Measurements from ENCODE around the gene YIF1A. TPM values are rescaled to one million over a fixed set of nuclear protein-coding genes. Genes with fewer than 3 reads are reported as not detected.
A peak's percentile ranks its signal among the peaks of the same experiment; 100 is the strongest.

YIF1A gene
- total and polyA plus RNA-seq, 7 experiments from 2014 or later: 25.0 to 66.2 (median 34.1) TPM

DNA sequence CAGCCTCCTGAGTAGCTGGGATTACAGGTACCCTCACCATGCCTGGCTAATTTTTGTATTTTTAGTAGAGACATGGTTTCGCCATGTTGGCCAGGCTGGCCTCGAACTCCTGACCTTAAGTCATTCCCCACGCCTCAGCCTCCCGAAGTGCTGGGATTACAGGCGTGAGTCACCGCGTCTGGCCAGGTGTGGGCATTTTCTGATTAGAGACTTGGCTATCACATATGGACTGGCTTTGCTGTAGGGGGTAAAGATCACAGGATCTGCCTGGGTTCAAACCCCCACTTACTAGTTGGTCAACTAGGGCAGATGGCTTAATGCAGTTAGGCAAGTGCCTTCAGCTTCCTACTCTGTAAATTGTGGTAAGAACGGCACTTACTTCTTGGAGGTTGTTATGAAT, 21.4 kb upstream of the YIF1A start:
- H3K9me3 ChIP-seq (ENCODE audit: control insufficient read depth in 2 of 3, low read length in 3 of 3): no peaks in the 10 kb centered on the region
- POLR2A ChIA-PET: interaction anchor here (4.0 kb wide), 1 partner anchor 36 kb away, joined by 68 read pairs; the partner anchor contains the start of genes B4GAT1 and BRMS1
- no peak for ATAC-seq
- H3K4me3 ChIP-seq (ENCODE audit: low read length): no peak overlapping the region
- no peaks in the 10 kb centered on the region for H3K36me3 ChIP-seq (ENCODE audit: control insufficient read depth in 2 of 3, insufficient read depth in 3 of 3, low read length in 3 of 3)
- H3K4me1 ChIP-seq (ENCODE audit: control insufficient read depth in 2 of 2, insufficient read depth in 2 of 2, low read length in 2 of 2): peaks cover 11 to 29% of the 10 kb centered on the region in 2 donors
- H3K27me3 Mint-ChIP-seq: peaks cover 0 to 2% (median 0%) of the 10 kb centered on the region in 5 donors
- CTCF ChIA-PET: interaction anchor here (0.6 to 4.6 kb wide), 4 partner anchors 19 to 80 kb away, joined by 3 to 58 read pairs (median 32); partner anchors contain the start of gene YIF1A
- peaks cover 10 to 24% (median 19%) of the 10 kb centered on the region in 7 donors for H3K4me1 Mint-ChIP-seq
- peak overlapping the region in 1 of 9 donors; percentile 2 for H3K27ac Mint-ChIP-seq
- no peak overlapping the region for H3K4me3 Mint-ChIP-seq
- intact Hi-C loops (cut with micrococcal nuclease): no loop called here
- no peak overlapping the region for H3K27ac ChIP-seq (ENCODE audit: low read depth, low read length)
- H3K36me3 Mint-ChIP-seq: no peaks in the 10 kb centered on the region
- no peaks in the 10 kb centered on the region for H3K9me3 Mint-ChIP-seq
- DNase-seq: no peak
- no peaks in the 10 kb centered on the region for H3K27me3 ChIP-seq (ENCODE audit: control insufficient read depth in 2 of 2, insufficient read depth in 2 of 2, low read length in 2 of 2)

DNA sequence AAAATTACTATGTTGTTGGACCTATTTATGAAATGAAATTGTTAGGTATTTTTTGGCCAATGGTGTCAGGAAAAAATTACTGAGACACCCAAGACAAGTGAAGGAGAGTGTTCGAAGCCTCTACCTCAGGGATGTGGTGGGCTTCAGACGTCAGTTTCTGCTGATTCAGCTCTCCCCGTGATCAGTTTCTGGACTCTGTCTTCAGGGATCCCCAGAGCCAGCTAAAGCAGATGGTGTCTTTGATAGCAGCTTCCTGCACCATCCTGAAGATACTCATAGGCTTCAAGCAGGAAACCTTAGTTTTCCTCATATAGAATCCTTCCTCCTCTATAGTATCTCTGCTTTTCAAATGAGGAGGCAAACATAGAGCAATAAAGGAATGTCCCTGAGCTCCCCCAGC, 20.5 kb upstream of the YIF1A start:
- ATAC-seq (no peak), DNase-seq (no peak)
- H3K27ac ChIP-seq (ENCODE audit: low read depth, low read length): no peak overlapping the region
- H3K4me1 ChIP-seq (ENCODE audit: control insufficient read depth in 2 of 2, insufficient read depth in 2 of 2, low read length in 2 of 2): peaks cover 11 to 21% of the 10 kb centered on the region in 2 donors
- Mint-ChIP-seq H3K36me3 (no peaks in the 10 kb centered on the region), H3K27me3 (peaks cover 0 to 2% (median 0%) of the 10 kb centered on the region in 5 donors), H3K9me3 (no peaks in the 10 kb centered on the region), H3K4me1 (peaks cover 7 to 19% (median 13%) of the 10 kb centered on the region in 7 donors), H3K27ac (peak overlapping the region in 1 of 9 donors; percentile 67), H3K4me3 (no peak overlapping the region)
- intact Hi-C loops (cut with micrococcal nuclease): no loop called here
- H3K27me3 ChIP-seq (ENCODE audit: control insufficient read depth in 2 of 2, insufficient read depth in 2 of 2, low read length in 2 of 2): no peaks in the 10 kb centered on the region
- no peaks in the 10 kb centered on the region for H3K9me3 ChIP-seq (ENCODE audit: control insufficient read depth in 2 of 3, low read length in 3 of 3)
- H3K36me3 ChIP-seq (ENCODE audit: control insufficient read depth in 2 of 3, insufficient read depth in 3 of 3, low read length in 3 of 3): no peaks in the 10 kb centered on the region
- POLR2A ChIA-PET: interaction anchor here (0.6 to 0.9 kb wide), 4 partner anchors 11 to 975 kb away, joined by 3 to 4 read pairs (median 3); no protein-coding TSS in a partner anchor
- CTCF ChIA-PET: interaction anchor here (4.6 kb wide), 1 partner anchor 76 kb away, joined by 53 read pairs; no protein-coding TSS in a partner anchor
- no peak overlapping the region for H3K4me3 ChIP-seq (ENCODE audit: low read length)

DNA sequence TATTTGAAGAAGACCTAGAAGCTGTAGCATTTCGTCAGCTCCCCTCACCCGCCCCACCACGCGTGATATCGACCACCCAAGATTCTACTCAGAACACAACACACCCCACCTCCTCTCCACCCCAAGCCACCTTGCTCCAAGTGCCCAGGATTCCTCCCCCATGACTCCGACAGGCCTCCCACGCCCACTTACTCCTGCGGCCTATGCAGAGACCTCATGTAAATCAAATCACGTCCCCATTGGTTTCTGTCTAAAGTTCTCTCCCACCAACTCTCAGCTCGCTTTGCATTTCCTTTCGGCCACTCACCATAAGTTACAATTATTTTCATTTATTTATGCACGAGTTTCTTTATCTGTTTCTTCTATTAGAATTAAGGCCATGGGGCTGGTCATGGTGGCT, 13.7 kb upstream of the YIF1A start:
- no peaks in the 10 kb centered on the region for H3K9me3 Mint-ChIP-seq
- H3K4me1 Mint-ChIP-seq: no peaks in the 10 kb centered on the region
- Histone ChIP-seq H3K36me3 (ENCODE audit: control insufficient read depth in 2 of 3, insufficient read depth in 3 of 3, low read length in 3 of 3) (no peaks in the 10 kb centered on the region), H3K4me1 (ENCODE audit: control insufficient read depth in 2 of 2, insufficient read depth in 2 of 2, low read length in 2 of 2) (no peaks in the 10 kb centered on the region), H3K9me3 (ENCODE audit: control insufficient read depth in 2 of 3, low read length in 3 of 3) (no peaks in the 10 kb centered on the region), H3K27ac (ENCODE audit: low read depth, low read length) (no peak overlapping the region), H3K4me3 (ENCODE audit: low read length) (no peak overlapping the region), H3K27me3 (ENCODE audit: control insufficient read depth in 2 of 2, insufficient read depth in 2 of 2, low read length in 2 of 2) (no peaks in the 10 kb centered on the region)
- H3K27me3 Mint-ChIP-seq: peaks cover 0 to 2% (median 0%) of the 10 kb centered on the region in 5 donors
- DNase-seq (no peak), ATAC-seq (no peak)
- H3K4me3 Mint-ChIP-seq: no peak overlapping the region
- no peaks in the 10 kb centered on the region for H3K36me3 Mint-ChIP-seq
- POLR2A ChIA-PET: interaction anchor here (1.0 kb wide), 1 partner anchor 14 kb away, joined by 3 read pairs; the partner anchor contains the start of gene YIF1A
- CTCF ChIA-PET: interaction anchor here (0.9 to 2.2 kb wide), 2 partner anchors 9 to 86 kb away, joined by 4 read pairs; no protein-coding TSS in a partner anchor
- H3K27ac Mint-ChIP-seq: no peak overlapping the region
- intact Hi-C loops (cut with micrococcal nuclease): no loop called here

DNA sequence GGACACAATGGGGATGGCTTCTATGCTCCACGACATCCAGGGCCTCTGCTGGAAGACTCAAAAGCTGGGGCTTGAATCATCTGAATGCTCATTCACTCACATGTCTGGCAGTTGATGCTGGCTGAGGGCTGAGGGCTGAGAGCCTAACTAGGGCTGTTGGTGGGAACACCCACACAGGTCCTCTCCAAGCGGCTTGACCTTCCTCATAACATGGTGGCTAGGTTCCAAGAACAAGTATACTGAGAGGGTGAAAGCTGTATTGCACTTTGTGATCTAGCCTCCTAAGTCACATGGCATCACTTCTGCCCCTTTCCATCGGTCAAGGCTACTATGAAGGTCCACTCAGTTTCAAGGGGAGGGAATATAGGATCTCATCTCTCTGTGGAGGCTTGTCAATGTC, 10.2 kb upstream of the YIF1A start:
- H3K4me3 ChIP-seq (ENCODE audit: low read length): no peak overlapping the region
- CTCF ChIA-PET: interaction anchor here (0.6 kb wide), 1 partner anchor 98 kb away, joined by 3 read pairs; no protein-coding TSS in a partner anchor
- no peaks in the 10 kb centered on the region for H3K9me3 Mint-ChIP-seq
- H3K27ac ChIP-seq (ENCODE audit: low read depth, low read length): no peak overlapping the region
- no peaks in the 10 kb centered on the region for H3K36me3 ChIP-seq (ENCODE audit: control insufficient read depth in 2 of 3, insufficient read depth in 3 of 3, low read length in 3 of 3)
- H3K27me3 ChIP-seq (ENCODE audit: control insufficient read depth in 2 of 2, insufficient read depth in 2 of 2, low read length in 2 of 2): no peaks in the 10 kb centered on the region
- intact Hi-C loops (cut with micrococcal nuclease): no loop called here
- H3K4me3 Mint-ChIP-seq: no peak overlapping the region
- no peak overlapping the region for H3K27ac Mint-ChIP-seq
- H3K4me1 Mint-ChIP-seq: no peaks in the 10 kb centered on the region
- peaks cover 0 to 4% (median 0%) of the 10 kb centered on the region in 5 donors for H3K27me3 Mint-ChIP-seq
- H3K4me1 ChIP-seq (ENCODE audit: control insufficient read depth in 2 of 2, insufficient read depth in 2 of 2, low read length in 2 of 2): no peaks in the 10 kb centered on the region
- H3K9me3 ChIP-seq (ENCODE audit: control insufficient read depth in 2 of 3, low read length in 3 of 3): no peaks in the 10 kb centered on the region
- ATAC-seq (no peak), DNase-seq (no peak)
- H3K36me3 Mint-ChIP-seq: no peaks in the 10 kb centered on the region
- POLR2A ChIA-PET: interaction anchor here (1.4 to 1.8 kb wide), 2 partner anchors 10 to 11 kb away, joined by 3 to 7 read pairs; partner anchors contain the start of gene YIF1A

DNA sequence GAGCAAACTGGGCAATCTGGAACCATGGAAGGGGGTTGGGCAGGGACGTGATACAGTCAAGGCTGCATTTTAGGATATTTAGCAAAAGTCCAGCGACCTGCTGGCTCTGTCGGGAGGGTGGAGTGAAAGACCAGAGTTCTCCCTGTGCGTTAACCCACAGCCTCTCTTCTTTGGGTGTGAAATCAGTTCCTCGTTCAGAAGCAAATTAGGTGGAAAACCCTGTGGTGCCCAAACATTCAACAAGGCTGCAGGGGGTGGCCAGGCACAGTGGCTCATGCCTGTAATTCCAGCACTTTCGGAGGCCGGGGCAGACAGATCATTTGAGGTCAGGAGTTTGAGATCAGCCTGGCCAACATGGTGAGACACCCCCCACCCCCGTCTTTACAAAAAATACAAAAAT, 8.7 kb upstream of the YIF1A start:
- H3K27me3 Mint-ChIP-seq: peaks cover 5 to 16% (median 10%) of the 10 kb centered on the region in 5 donors
- intact Hi-C loops (cut with micrococcal nuclease): no loop called here
- H3K27ac Mint-ChIP-seq: no peak overlapping the region

DNA sequence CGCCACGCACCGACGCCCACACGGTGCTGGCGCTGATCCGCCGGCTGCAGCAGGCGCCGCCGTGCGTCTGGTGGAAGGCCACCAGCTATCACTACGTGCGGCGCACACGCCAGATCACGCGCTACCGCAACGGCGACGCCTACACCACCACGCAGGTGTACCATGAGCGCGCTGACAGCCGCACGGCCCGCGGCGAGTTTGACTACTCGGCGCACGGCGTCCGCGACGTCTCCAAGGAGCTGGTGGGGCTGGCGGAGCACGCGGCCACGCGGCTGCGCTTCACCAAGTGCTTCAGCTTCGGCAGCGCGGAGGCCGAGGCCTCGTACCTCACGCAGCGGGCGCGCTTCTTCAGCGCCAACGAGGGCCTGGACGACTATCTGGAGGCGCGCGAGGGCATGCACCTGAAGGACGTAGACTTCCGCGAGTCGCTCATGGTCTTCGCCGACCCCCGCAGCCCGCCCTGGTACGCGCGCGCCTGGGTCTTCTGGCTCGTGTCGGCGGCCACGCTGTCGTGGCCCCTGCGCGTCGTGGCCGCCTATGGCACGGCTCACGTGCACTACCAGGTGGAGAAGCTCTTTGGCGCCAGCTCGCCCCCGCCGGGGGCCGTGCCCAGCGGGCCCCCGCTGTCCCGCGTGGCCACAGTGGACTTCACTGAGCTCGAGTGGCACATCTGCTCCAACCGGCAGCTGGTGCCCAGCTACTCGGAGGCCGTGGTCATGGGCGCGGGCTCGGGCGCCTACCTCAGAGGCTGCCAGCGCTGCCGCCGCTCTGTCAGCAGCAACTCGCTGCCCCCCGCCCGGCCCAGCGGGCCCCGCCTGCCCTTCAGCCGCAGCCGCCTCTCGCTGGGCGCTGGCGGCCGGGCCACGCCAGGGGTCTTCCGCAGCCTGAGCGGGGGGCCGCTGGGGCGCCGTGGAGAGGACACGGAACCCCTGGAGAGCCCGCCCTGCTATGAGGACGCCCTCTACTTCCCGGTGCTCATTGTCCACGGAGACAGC, 6.0 kb upstream of the YIF1A start:
- CTCF ChIA-PET: no interaction called here

More for the DNA sequence above, 8.7 kb upstream of the YIF1A start:
- no peak overlapping the region for H3K4me3 ChIP-seq (ENCODE audit: low read length)
- CTCF ChIA-PET: interaction anchor here (0.7 to 0.9 kb wide), 2 partner anchors 14 to 28 kb away, joined by 3 read pairs; no protein-coding TSS in a partner anchor
- ATAC-seq (no peak), DNase-seq (no peak)
- Mint-ChIP-seq H3K4me1 (peaks cover 0 to 7% (median 4%) of the 10 kb centered on the region in 7 donors), H3K36me3 (peaks cover 0 to 2% (median 0%) of the 10 kb centered on the region in 5 donors), H3K9me3 (no peaks in the 10 kb centered on the region), H3K4me3 (no peak overlapping the region)
- no peaks in the 10 kb centered on the region for H3K36me3 ChIP-seq (ENCODE audit: control insufficient read depth in 2 of 3, insufficient read depth in 3 of 3, low read length in 3 of 3)
- no peaks in the 10 kb centered on the region for H3K4me1 ChIP-seq (ENCODE audit: control insufficient read depth in 2 of 2, insufficient read depth in 2 of 2, low read length in 2 of 2)
- POLR2A ChIA-PET: interaction anchor here (1.8 kb wide), 1 partner anchor 10 kb away, joined by 7 read pairs; no protein-coding TSS in a partner anchor
- no peaks in the 10 kb centered on the region for H3K9me3 ChIP-seq (ENCODE audit: control insufficient read depth in 2 of 3, low read length in 3 of 3)
- peaks cover 0 to 6% of the 10 kb centered on the region in 2 donors for H3K27me3 ChIP-seq (ENCODE audit: control insufficient read depth in 2 of 2, insufficient read depth in 2 of 2, low read length in 2 of 2)
- no peak overlapping the region for H3K27ac ChIP-seq (ENCODE audit: low read depth, low read length)

More for the DNA sequence above, 6.0 kb upstream of the YIF1A start:
- no peak overlapping the region for H3K4me3 Mint-ChIP-seq
- Histone ChIP-seq H3K36me3 (ENCODE audit: control insufficient read depth in 2 of 3, insufficient read depth in 3 of 3, low read length in 3 of 3) (no peaks in the 10 kb centered on the region), H3K4me3 (ENCODE audit: low read length) (no peak overlapping the region), H3K4me1 (ENCODE audit: control insufficient read depth in 2 of 2, insufficient read depth in 2 of 2, low read length in 2 of 2) (peaks cover 3 to 4% of the 10 kb centered on the region in 2 donors), H3K27me3 (ENCODE audit: control insufficient read depth in 2 of 2, insufficient read depth in 2 of 2, low read length in 2 of 2) (peaks cover 0 to 7% of the 10 kb centered on the region in 2 donors), H3K9me3 (ENCODE audit: control insufficient read depth in 2 of 3, low read length in 3 of 3) (no peaks in the 10 kb centered on the region), H3K27ac (ENCODE audit: low read depth, low read length) (no peak overlapping the region)
- H3K36me3 Mint-ChIP-seq: peaks cover 0 to 4% (median 0%) of the 10 kb centered on the region in 5 donors
- intact Hi-C loops (cut with micrococcal nuclease): no loop called here
- ATAC-seq: no peak
- peak overlapping the region in 1 of 9 donors; percentile 70 for H3K27ac Mint-ChIP-seq
- POLR2A ChIA-PET: interaction anchor here (0.6 kb wide), 1 partner anchor 24 kb away, joined by 3 read pairs; no protein-coding TSS in a partner anchor
- H3K9me3 Mint-ChIP-seq: peaks cover 0 to 1% (median 0%) of the 10 kb centered on the region in 11 donors
- peaks cover 13 to 34% (median 13%) of the 10 kb centered on the region in 5 donors for H3K27me3 Mint-ChIP-seq
- no peak for DNase-seq
- peaks cover 6 to 23% (median 17%) of the 10 kb centered on the region in 7 donors for H3K4me1 Mint-ChIP-seq

Measured in naive thymus-derived CD4-positive, alpha-beta T cell (primary cell).